IMR-90 (cell line): Measurements from ENCODE around the gene NEURL1. TPM values are rescaled to one million over a fixed set of nuclear protein-coding genes. Genes with fewer than 3 reads are reported as not detected.

ENCODE experiments used
- ATAC-seq: fragments of 200-7000 bp; cut with Tn5 transposase; 2 replicates; pipeline ENCODE4 v1.9.1; 2020; ENCODE audit warnings: low read depth, mild to moderate bottlenecking, moderate library complexity
- BruUV-seq: library from RNA; stranded (reverse); fragments of 400-500 nt; replicated peaks from 2 replicates; lab custom pipeline; 2021; lab: Mats Ljungman, UMichigan
- CTCF ChIA-PET: fragments of 300-600 bp; formaldehyde crosslinking; extraction: SDS; loops from one replicate; lab custom pipeline; 2021; ENCODE audit warnings: antibody characterized with exemption; lab: Yijun Ruan, JAX
- POLR2A ChIA-PET: fragments of 300-600 bp; sonication (Branson Sonifier 250); formaldehyde crosslinking; loops from one replicate; lab custom pipeline; 2022; ENCODE audit warnings: antibody characterized with exemption; ENCODE audit not compliant: unreplicated experiment; lab: Charles Lee
- DNase-seq: peaks from one replicate; pipeline ENCODE4 v3.0.0; 2013
- H2AFZ ChIP-seq: replicated peaks from 2 replicates; pipeline ENCODE3; 2013; ENCODE audit warnings: low read length, mild to moderate bottlenecking; ENCODE audit not compliant: poor library complexity
- H2AK5ac ChIP-seq: 2 replicates; pipeline ENCODE4 v1.6.1; 2013; ENCODE audit warnings: low read depth, low read length, inconsistent platforms
- H2AK9ac ChIP-seq: replicated peaks from 2 replicates; pipeline ENCODE3; 2013; ENCODE audit warnings: mild to moderate bottlenecking, low read depth, low read length, moderate library complexity; ENCODE audit not compliant: poor library complexity
- H2BK120ac ChIP-seq: 2 replicates; pipeline ENCODE4 v1.6.1; 2013; ENCODE audit warnings: low read depth, low read length, inconsistent platforms
- H2BK15ac ChIP-seq: 3 replicates; pipeline ENCODE4 v1.6.1; 2013; ENCODE audit warnings: low read depth, low read length, inconsistent platforms
- H2BK20ac ChIP-seq: 2 replicates; pipeline ENCODE4 v1.6.1; 2013; ENCODE audit warnings: low read depth, mild to moderate bottlenecking, inconsistent platforms, low read length, moderate library complexity
- H2BK5ac ChIP-seq: 2 replicates; pipeline ENCODE4 v1.6.1; 2013; ENCODE audit warnings: mild to moderate bottlenecking, low read depth, low read length, inconsistent platforms; ENCODE audit not compliant: poor library complexity, severe bottlenecking
- H3K14ac ChIP-seq: replicated peaks from 2 replicates; pipeline ENCODE4 v1.6.1; 2013; ENCODE audit warnings: low read depth, low read length, inconsistent platforms
- H3K18ac ChIP-seq: 2 replicates; pipeline ENCODE4 v1.6.1; 2013; ENCODE audit warnings: low read depth, low read length, control low read depth
- H3K23ac ChIP-seq: 2 replicates; pipeline ENCODE4 v1.6.1; 2013; ENCODE audit warnings: low read depth, low read length, inconsistent platforms
- H3K27ac ChIP-seq: 2 replicates; pipeline ENCODE4 v1.5.1; 2013; ENCODE audit warnings: mild to moderate bottlenecking, control low read depth, low read length; ENCODE audit not compliant: insufficient read depth
- H3K27me3 ChIP-seq: 2 replicates; pipeline ENCODE4 v1.6.1; 2013; ENCODE audit warnings: low read length; ENCODE audit not compliant: control insufficient read depth, insufficient read depth
- H3K36me3 ChIP-seq: 2 replicates; pipeline ENCODE4 v1.6.1; 2013; ENCODE audit warnings: low read length, mixed read lengths; ENCODE audit not compliant: control insufficient read depth, insufficient read depth
- H3K4ac ChIP-seq: 2 replicates; pipeline ENCODE4 v1.6.1; 2013; ENCODE audit warnings: low read depth, low read length, inconsistent platforms
- H3K4me1 ChIP-seq: 2 replicates; pipeline ENCODE4 v1.6.1; 2013; ENCODE audit warnings: low read length, mixed read lengths; ENCODE audit not compliant: control insufficient read depth, insufficient read depth
- H3K4me2 ChIP-seq: 2 replicates; pipeline ENCODE4 v1.6.1; 2013; ENCODE audit warnings: low read depth, mild to moderate bottlenecking, control low read depth, low read length, moderate library complexity
- H3K4me3 ChIP-seq: 2 replicates; pipeline ENCODE4 v1.5.1; 2013; ENCODE audit warnings: low read depth, mild to moderate bottlenecking, control low read depth, low read length, moderate library complexity; ENCODE audit not compliant: insufficient read depth
- H3K56ac ChIP-seq: 2 replicates; pipeline ENCODE4 v1.6.1; 2013; ENCODE audit warnings: low read length, inconsistent platforms; ENCODE audit not compliant: insufficient read depth; ENCODE audit errors: extremely low read depth
- H3K79me1 ChIP-seq, 2 experiments: 2 replicates each; pipeline ENCODE4 v1.6.1; 2013; ENCODE audit warnings: low read length in 2 of 2, inconsistent platforms in 1 of 2, low read depth in 1 of 2
- H3K9ac ChIP-seq: 2 replicates; pipeline ENCODE4 v1.6.1; 2013; ENCODE audit warnings: low read depth, low read length, control low read depth
- H3K9me1 ChIP-seq: 2 replicates; pipeline ENCODE4 v1.6.1; 2013; ENCODE audit warnings: low read length, inconsistent platforms; ENCODE audit not compliant: insufficient read depth
- H3K9me3 ChIP-seq: 2 replicates; pipeline ENCODE4 v1.6.1; 2013; ENCODE audit warnings: low read length; ENCODE audit not compliant: control insufficient read depth, insufficient read depth
- H4K20me1 ChIP-seq: 2 replicates; pipeline ENCODE4 v1.6.1; 2013; ENCODE audit warnings: low read length, inconsistent platforms; ENCODE audit not compliant: insufficient read depth
- H4K5ac ChIP-seq: 2 replicates; pipeline ENCODE4 v1.6.1; 2013; ENCODE audit warnings: mild to moderate bottlenecking, low read depth, low read length, control low read depth
- H4K8ac ChIP-seq, 2 experiments: 2 replicates each; pipeline ENCODE4 v1.6.1; 2013; ENCODE audit warnings: low read depth in 2 of 2, low read length in 2 of 2, control low read depth in 1 of 2, inconsistent platforms in 1 of 2
- H4K91ac ChIP-seq: 2 replicates; pipeline ENCODE4 v1.6.1; 2013; ENCODE audit warnings: low read depth, low read length, inconsistent platforms; ENCODE audit not compliant: insufficient read depth
- BHLHE40 ChIP-seq: fragments of 150-350 bp; IDR thresholded peaks from 2 replicates; pipeline ENCODE4 v1.6.1; 2016; ENCODE audit warnings: mild to moderate bottlenecking, low read depth, low read length
- CEBPB ChIP-seq: IDR thresholded peaks from 2 replicates; pipeline ENCODE4 v1.6.1; 2012; ENCODE audit warnings: low read depth, low read length, improper control_type of control experiment
- CTCF ChIP-seq: conservative IDR thresholded peaks from 2 replicates; pipeline ENCODE4 v1.5.1; 2012; ENCODE audit warnings: mild to moderate bottlenecking, low read depth, low read length, improper control_type of control experiment
- ELK1 ChIP-seq: fragments of 150-350 bp; IDR thresholded peaks from 2 replicates; pipeline ENCODE4 v1.6.1; 2016; ENCODE audit warnings: low read depth, mild to moderate bottlenecking, low read length, moderate library complexity, borderline replicate concordance
- MAFK ChIP-seq: IDR thresholded peaks from 2 replicates; pipeline ENCODE4 v1.6.1; 2012; ENCODE audit warnings: low read depth, low read length, improper control_type of control experiment
- MAZ ChIP-seq: IDR thresholded peaks from 2 replicates; pipeline ENCODE4 v1.6.1; 2012; ENCODE audit warnings: low read depth, mild to moderate bottlenecking, low read length, improper control_type of control experiment, moderate library complexity, borderline replicate concordance
- MXI1 ChIP-seq: IDR thresholded peaks from 2 replicates; pipeline ENCODE4 v1.6.1; 2012; ENCODE audit warnings: low read depth, mild to moderate bottlenecking, low read length, moderate library complexity, borderline replicate concordance
- RCOR1 ChIP-seq: IDR thresholded peaks from 2 replicates; pipeline ENCODE4 v1.6.1; 2012; ENCODE audit warnings: mild to moderate bottlenecking, low read length, improper control_type of control experiment; ENCODE audit not compliant: insufficient replicate concordance
- USF2 ChIP-seq: fragments of 150-350 bp; IDR thresholded peaks from 2 replicates; pipeline ENCODE4 v1.6.1; 2017; ENCODE audit warnings: mild to moderate bottlenecking, antibody characterized with exemption, low read length, low read depth
- WGBS, 2 experiments: methylation state at CpG; one replicate each; pipeline versions ENCODE4 v1.1.5 to v1.1.7; 2013; ENCODE audit warnings: missing lambda C conversion rate in 2 of 2; ENCODE audit not compliant: insufficient read length in 1 of 2; ENCODE audit errors: extremely low coverage in 2 of 2; 5-methylcytosine and 5-hydroxymethylcytosine counted together
- dilution Hi-C: fragments of 300-500 bp; cut with HindIII; formaldehyde crosslinking; loops from one replicate; pipeline ENCODE4 v1.14.3; 2018; ENCODE audit warnings: low sequenced_read_pairs; ENCODE audit not compliant: unreplicated experiment
- in situ Hi-C: fragments of 300-500 bp; cut with MboI; formaldehyde crosslinking; loops from 3 replicates; pipeline ENCODE4 v1.14.3; 2019; ENCODE audit warnings: low sequenced_read_pairs, inconsistent platforms, mixed read lengths
- intact Hi-C: fragments of 100-400 bp; cut with micrococcal nuclease; formaldehyde crosslinking; loops from 2 replicates; pipeline ENCODE4 v1.10.0; 2022
- polyA plus RNA-seq, 3 experiments: library from polyadenylated mRNA; depleted of rRNA; stranded (reverse); fragments of >200 nt; gene quantifications; 2 replicates each; pipeline ENCODE4 v1.2.3, GENCODE V29; 2012; ENCODE audit warnings: low replicate concordance in 1 of 3
- total RNA-seq: library from RNA; depleted of rRNA; stranded (reverse); fragments of >200 nt; gene quantifications from 2 replicates; pipeline ENCODE4 v1.2.3, GENCODE V29; 2012

NEURL1 gene
- total and polyA plus RNA-seq, 2 of the 4 experiments (the other 2 are of a cell fraction) = 0.36 to 0.82 TPM

- no peak overlapping the region for H3K4ac ChIP-seq
- H3K79me1 ChIP-seq = no peaks in the 10 kb centered on the region
- dilution Hi-C loops = no loop called here
- H2AK9ac ChIP-seq = no peak overlapping the region
- intact Hi-C loops = no loop called here
- no peak for DNase-seq
- in situ Hi-C loops = no loop called here
- H3K18ac ChIP-seq = no peak overlapping the region
- ChIA-PET POLR2A (interaction anchor here (0.6 kb wide), 1 partner anchor 73 kb away, joined by 5 read pairs; no protein-coding TSS in a partner anchor), CTCF (interaction anchor here (0.9 to 1.3 kb wide), 2 partner anchors 12 to 179 kb away, joined by 3 read pairs; no protein-coding TSS in a partner anchor)
- H2AFZ ChIP-seq = no peak overlapping the region
- TF ChIP-seq BHLHE40 = no peak
- no peak for TF ChIP-seq RCOR1
- no peak for TF ChIP-seq MXI1
- TF ChIP-seq CTCF = no peak
- no peak for TF ChIP-seq MAZ
- TF ChIP-seq CEBPB = no peak
- no peak for TF ChIP-seq MAFK
- TF ChIP-seq USF2 = no peak
- TF ChIP-seq ELK1 = no peak
- no peak overlapping the region for H2BK20ac ChIP-seq
- H4K20me1 ChIP-seq = peaks cover 38% of the 10 kb centered on the region; the same call in 1 of the 2 replicates
- no peak overlapping the region for H2BK5ac ChIP-seq
- H4K8ac ChIP-seq = no peak overlapping the region
- H3K36me3 ChIP-seq = no peaks in the 10 kb centered on the region
- 49% methylated on average over 4 of the region's 10 CpGs; no CpG with 5 or more reads in 1 of the 2 experiments for WGBS, 2 experiments
- H3K14ac ChIP-seq = no peak overlapping the region
- ATAC-seq = no peak
- peaks cover 77% of the 10 kb centered on the region for H3K27me3 ChIP-seq
- no peak overlapping the region for H3K27ac ChIP-seq
- H2AK5ac ChIP-seq = no peak overlapping the region
- no peak overlapping the region for H2BK120ac ChIP-seq
- no peak overlapping the region for H3K4me3 ChIP-seq
- no peaks in the 10 kb centered on the region; the same call in 1 of the 2 replicates for H3K9me1 ChIP-seq
- no TSS peak for BruUV-seq
- no peak overlapping the region for H4K91ac ChIP-seq
- no peak overlapping the region for H3K23ac ChIP-seq
- no peak overlapping the region for H2BK15ac ChIP-seq
- no peak overlapping the region for H4K5ac ChIP-seq
- H3K56ac ChIP-seq = no peak overlapping the region
- H3K4me2 ChIP-seq = no peak overlapping the region
- H3K9ac ChIP-seq = no peak overlapping the region
- H3K4me1 ChIP-seq = 0 out of 2 replicates have a peak, but pooled peaks cover 2% of the 10 kb centered on the region
- peaks cover 2% of the 10 kb centered on the region; the same call in 1 of the 2 replicates for H3K9me3 ChIP-seq
These were observed 14.0 kb downstream of the NEURL1 start for GRCh38 chr10:103507235-103508191.
